AG04449 (cell line): ENCODE measurements around the gene SLC25A12.
A peak's percentile ranks its signal among the peaks of the same experiment; 100 is the strongest.

ENCODE experiments used
- CTCF ChIA-PET: fragments of 350-600 bp; formaldehyde crosslinking; extraction: SDS; loops from one replicate; lab custom pipeline; 2021; ENCODE audit warnings: antibody characterized with exemption; lab: Yijun Ruan, JAX
- POLR2A ChIA-PET: fragments of 400-600, 350-600 bp; formaldehyde crosslinking; extraction: SDS; loops from one replicate; lab custom pipeline; 2020; ENCODE audit warnings: antibody characterized with exemption, inconsistent platforms; lab: Yijun Ruan, JAX
- DNase-seq: peaks from one replicate; pipeline ENCODE4 v3.0.0-alpha.2; 2010; ENCODE audit warnings: low read depth, low spot score
- H3K4me3 ChIP-seq: 2 replicates; pipeline ENCODE4 v1.5.1; 2011; ENCODE audit warnings: low read depth, mild to moderate bottlenecking, control low read depth, low read length
- TF ChIP-seq, protein P1 (sequence below): IDR thresholded peaks from one replicate; pipeline ENCODE4 v1.5.1; 2011; ENCODE audit warnings: mild to moderate bottlenecking, moderate library complexity, low read length, control low read depth, inconsistent platforms; ENCODE audit not compliant: insufficient read depth; ENCODE audit errors: missing control alignments

Gene SLC25A12

DNA sequence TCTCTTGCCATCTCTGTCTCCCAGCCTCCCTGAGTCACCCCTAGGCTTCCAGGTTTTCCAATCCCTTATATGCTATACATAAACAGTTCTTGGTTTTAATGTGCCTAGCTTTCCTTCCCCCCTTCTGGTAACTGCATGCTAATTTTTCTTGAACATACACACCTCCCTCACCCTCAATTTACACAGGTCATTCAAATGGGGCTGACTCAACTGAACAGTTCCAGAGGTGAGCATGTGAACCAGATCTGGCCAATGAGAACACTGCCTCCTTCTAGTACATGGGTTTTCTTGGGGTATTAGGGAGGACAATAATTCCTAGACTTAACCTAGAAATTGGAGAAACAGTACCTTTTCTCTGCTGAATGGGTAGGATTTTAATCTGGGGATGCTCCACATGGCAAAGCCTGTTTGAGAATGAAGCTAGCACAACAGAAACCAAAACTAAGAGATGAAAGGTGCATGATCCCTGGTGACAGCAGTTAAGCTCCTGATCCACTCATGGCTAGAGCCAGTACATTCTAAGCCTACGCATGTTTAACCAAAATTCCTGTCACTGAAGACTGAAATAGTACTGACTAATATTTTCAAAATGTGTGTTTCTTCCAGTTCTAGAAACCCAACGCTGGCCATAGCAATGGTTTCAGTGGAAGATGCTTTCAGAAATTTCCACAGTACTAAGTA is 11.8 kb downstream of the SLC25A12 start:
- DNase-seq = no peak
- TF ChIP-seq, protein P1, sequence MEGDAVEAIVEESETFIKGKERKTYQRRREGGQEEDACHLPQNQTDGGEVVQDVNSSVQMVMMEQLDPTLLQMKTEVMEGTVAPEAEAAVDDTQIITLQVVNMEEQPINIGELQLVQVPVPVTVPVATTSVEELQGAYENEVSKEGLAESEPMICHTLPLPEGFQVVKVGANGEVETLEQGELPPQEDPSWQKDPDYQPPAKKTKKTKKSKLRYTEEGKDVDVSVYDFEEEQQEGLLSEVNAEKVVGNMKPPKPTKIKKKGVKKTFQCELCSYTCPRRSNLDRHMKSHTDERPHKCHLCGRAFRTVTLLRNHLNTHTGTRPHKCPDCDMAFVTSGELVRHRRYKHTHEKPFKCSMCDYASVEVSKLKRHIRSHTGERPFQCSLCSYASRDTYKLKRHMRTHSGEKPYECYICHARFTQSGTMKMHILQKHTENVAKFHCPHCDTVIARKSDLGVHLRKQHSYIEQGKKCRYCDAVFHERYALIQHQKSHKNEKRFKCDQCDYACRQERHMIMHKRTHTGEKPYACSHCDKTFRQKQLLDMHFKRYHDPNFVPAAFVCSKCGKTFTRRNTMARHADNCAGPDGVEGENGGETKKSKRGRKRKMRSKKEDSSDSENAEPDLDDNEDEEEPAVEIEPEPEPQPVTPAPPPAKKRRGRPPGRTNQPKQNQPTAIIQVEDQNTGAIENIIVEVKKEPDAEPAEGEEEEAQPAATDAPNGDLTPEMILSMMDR = no peak
- no peak overlapping the region for H3K4me3 ChIP-seq
- ChIA-PET POLR2A (no interaction called here), CTCF (interaction anchor here (1.3 kb wide), 1 partner anchor 14 kb away, joined by 3 read pairs; no protein-coding TSS in a partner anchor)

DNA sequence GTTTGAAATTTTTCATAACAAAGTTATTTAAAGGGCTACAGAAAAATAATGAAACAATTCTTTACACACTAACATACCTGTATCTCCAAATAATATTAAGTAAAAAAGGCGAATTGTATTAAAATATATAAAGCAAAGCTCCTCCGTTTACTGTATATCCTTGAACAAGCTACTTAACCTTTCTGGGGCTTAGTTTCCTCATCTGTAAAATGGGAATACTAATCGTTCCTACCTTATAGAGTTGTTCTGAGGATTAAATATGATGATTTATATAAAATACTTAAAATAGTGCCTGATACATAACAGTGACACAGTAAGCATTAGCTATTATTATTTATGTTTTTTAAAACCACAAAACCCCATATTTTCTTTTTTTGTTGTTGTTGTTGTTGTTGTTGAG is 13.3 kb downstream of the SLC25A12 start:
- ChIA-PET CTCF (interaction anchor here (1.2 kb wide), 1 partner anchor 12 kb away, joined by 3 read pairs; no protein-coding TSS in a partner anchor), POLR2A (no interaction called here)
- DNase-seq = no peak
- TF ChIP-seq, protein P1 = no peak
- no peak overlapping the region for H3K4me3 ChIP-seq

DNA sequence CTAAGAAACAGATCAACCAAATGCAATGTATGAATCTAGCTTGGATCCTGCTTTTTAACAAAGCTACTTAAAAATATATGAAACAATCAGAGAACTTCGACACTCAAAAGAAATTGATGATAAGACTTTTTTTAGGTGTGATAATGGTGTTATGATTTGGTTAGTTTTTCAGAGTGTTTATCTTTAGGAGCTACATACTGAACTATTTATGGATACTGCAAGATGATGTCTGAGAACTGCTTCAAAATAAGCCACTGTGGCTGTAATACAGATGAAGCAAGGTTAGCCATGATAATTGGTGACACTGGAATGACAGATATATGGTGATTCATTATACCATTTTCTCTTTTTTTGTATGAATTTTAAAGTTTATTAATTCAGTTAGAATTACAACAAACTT is 14.2 kb downstream of the SLC25A12 start:
- TF ChIP-seq, protein P1 = no peak
- H3K4me3 ChIP-seq = no peak overlapping the region
- DNase-seq = no peak
- ChIA-PET CTCF (interaction anchor here (1.1 kb wide), 1 partner anchor 11 kb away, joined by 4 read pairs; no protein-coding TSS in a partner anchor), POLR2A (no interaction called here)

DNA sequence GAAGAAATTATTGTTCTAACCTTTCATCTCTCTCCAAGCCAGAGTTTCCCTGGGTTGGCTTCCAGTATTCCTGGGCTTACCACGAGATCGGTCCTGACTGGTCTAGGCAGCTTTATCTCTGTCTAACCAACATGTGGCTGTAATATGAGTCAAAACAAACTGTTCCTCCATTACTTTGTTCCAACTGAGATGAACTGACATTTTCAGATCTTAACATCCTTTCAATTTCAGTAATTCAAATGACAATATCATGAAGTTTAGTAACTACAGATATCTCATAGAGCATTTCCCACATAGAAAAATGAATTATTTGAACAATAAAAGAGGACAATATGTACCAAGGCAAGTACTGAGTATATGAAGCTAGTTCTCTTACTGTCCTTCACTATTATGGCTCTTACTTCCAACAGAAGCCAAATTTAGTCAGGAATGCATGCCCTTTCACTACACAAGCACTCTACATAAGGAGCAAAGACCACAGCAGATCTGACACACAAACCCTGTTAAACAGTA is 15.5 kb downstream of the SLC25A12 start:
- peak; percentile 24 for DNase-seq
- no peak overlapping the region for H3K4me3 ChIP-seq
- TF ChIP-seq, protein P1 = no peak
- POLR2A ChIA-PET = no interaction called here
- CTCF ChIA-PET = no interaction called here

DNA sequence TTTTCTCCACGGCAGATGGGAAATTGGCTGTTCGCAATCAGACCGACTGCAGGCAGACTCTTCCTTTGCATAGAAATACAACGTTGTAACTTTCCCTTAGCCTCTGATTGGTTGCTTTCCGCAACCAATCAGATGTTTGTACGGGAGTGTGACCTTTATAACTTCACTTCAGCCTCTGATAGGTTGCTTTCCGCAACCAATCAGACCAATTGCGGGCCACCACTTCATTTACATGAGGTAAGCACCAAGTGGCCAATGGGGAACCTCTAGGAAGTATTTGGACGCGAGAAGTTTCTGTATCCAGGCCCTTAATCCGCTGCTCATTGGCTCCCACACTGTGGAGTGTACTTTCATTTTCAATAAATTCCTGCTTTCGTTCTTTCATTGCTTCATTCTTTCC is 19.1 kb downstream of the SLC25A12 start:
- CTCF ChIA-PET = no interaction called here
- no peak for DNase-seq
- POLR2A ChIA-PET = no interaction called here

DNA sequence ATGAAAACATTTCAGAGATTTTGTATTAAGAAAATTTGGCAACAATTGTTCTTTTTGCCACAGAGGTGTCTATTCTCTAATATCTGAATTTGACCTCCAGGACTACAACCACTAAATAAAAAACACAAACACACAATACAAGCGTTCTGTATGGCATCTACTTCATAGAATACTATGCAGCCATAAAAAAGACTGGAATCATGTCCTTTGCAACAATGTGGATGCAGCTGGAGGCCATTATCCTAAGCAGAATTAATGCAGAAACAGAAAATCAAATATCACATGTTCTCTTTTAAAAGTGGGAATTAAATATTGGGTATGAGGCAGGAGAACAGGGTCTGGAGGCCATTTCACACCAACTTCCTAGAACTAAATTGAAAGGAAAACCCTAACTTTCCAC is 19.5 kb downstream of the SLC25A12 start:
- ChIA-PET CTCF (no interaction called here), POLR2A (no interaction called here)
- TF ChIP-seq, protein P1 = no peak

More for the DNA sequence above, 19.1 kb downstream of the SLC25A12 start:
- TF ChIP-seq, protein P1 = no peak
- H3K4me3 ChIP-seq = no peak overlapping the region

More for the DNA sequence above, 19.5 kb downstream of the SLC25A12 start:
- no peak for DNase-seq
- H3K4me3 ChIP-seq = no peak overlapping the region
